Sigmoid colon (tissue), 7 donors: ENCODE measurements around the gene FGGY. TPM values are rescaled to one million over a fixed set of nuclear protein-coding genes. Genes with fewer than 3 reads are reported as not detected.

ENCODE experiments used
- polyA plus RNA-seq, 3 donors: library from polyadenylated mRNA; stranded (reverse); fragments of 200-250 nt; gene quantifications; one replicate each; pipeline ENCODE4 v1.2.3, GENCODE V29; 2013
- small RNA-seq, 3 donors: library from RNA; depleted of rRNA; stranded (forward); fragments of <200 nt; gene quantifications; one replicate each; pipeline ENCODE3, GENCODE V24; 2016
- total RNA-seq, 4 donors: library from RNA; depleted of rRNA; stranded (reverse); fragments of >200 nt; gene quantifications; one replicate each; pipeline ENCODE4 v1.1.0, GENCODE V29; 2016
- donor health status: healthy with polysubstance abuse.
- donor health status: Bipolar disorder and iron deficiency.
- donor health status: healthy.

The FGGY gene
- total and polyA plus RNA-seq, 7 donors: 4.8 to 54.1 (median 20.5) TPM

Small RNA genes lying within 50 kb of the gene (small RNA-seq; reads per million reads assigned to genes)
- gene MIR4711: 0 reads per million in 3 donors
